GM19397 (cell line): ENCODE measurements around the gene SMARCD1.

Source experiments
- ATAC-seq: cut with Tn5 transposase; IDR thresholded peaks from one replicate; pipeline ENCODE4 v1.9.1; 2021; ENCODE audit warnings: mild to moderate bottlenecking, moderate library complexity; ENCODE audit not compliant: unreplicated experiment

Gene SMARCD1

GRCh38 chr12:50084775-50085614 lies at the start of gene SMARCD1:
Gene SMARCD1 (plus strand): TSS chr12:50085342. CDS start chr12:50085370, 28 bp downstream.
- ATAC-seq, result peak; percentile 93

DNA sequence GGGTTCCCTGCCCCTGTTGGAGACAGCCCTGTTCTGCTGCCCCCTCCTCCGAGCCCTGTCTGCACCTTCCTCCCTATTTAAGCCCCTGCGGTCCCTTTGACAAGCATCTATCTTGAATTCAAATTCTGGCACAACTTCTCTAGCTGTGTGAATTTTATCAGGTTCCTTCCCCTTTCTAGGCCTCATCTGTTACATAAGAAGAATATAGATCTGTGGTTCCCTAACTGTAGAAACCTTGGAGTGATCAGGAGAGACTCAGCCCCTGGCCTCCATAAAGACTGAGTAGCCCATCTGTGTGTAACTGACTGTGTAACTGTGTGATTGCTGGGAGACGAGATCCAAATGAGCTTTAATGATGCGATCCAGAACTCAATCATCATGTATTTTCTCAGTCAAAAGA lies 46.8 kb upstream of the SMARCD1 start:
- no peak for ATAC-seq

- ATAC-seq, result no peak
Measured at GRCh38 chr12:50039151-50039835, 45.8 kb upstream of the SMARCD1 start.

DNA sequence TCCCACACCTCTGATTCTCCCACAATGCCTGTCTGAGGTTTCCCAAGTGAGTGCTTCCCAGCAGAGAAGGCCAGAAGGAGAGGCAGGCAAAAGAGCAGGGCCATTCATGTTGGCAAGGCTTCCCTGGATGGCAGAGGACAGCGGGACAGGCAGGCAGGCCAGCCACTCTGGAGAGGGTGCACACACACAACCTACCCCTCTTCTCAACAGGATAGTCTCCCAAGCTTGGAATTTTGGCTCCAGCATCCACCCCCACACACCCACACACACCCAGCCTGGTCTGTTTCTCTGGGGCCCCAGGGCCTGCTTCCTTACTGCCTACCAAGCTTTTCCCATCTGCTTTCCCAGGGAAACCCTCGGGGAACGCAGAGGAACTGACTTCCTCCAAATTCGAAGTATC lies 44.5 kb upstream of the SMARCD1 start:
- ATAC-seq, result no peak

GRCh38 chr12:50041062-50041860 lies 43.9 kb upstream of the SMARCD1 start:
- no peak for ATAC-seq

DNA sequence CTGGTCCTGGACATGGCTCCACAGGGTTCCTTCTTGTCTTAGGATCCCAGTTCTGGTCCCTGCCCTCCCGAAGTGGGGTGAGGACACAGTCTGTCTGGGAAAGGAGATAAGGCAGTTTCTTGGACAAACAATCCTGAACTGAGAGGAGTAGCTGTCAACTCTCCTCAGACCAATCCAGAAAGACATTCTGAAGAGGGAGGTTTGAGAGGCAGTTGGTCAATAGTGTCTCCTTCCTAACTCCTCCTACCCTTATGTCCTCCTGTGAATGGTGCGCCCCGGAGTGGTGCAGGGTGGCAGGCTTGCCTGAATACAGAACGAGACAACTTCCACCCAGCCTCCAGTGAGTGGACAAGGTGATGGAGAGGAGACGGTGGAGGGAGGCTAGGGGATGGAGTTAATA lies 43.2 kb upstream of the SMARCD1 start:
- ATAC-seq, result no peak

DNA sequence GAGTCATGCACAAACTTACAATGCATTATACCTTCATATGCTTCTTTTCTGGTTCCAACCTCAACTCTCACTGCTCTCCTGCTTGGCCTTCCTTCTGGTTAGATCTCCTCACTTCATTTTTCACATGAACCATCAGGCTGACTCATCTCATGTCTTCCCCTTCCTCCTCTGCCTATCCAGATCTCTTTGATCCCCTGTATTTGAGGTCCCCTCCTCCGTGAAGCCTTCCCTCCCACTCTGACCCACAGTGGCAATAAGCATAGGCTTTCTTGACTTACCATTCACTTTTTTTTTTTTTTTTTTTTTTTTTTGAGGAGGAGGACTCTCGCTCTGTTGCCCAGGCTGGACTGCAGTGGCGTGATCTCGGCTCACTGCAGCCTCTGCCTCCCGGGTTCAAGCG lies 42.4 kb upstream of the SMARCD1 start:
- no peak for ATAC-seq

DNA sequence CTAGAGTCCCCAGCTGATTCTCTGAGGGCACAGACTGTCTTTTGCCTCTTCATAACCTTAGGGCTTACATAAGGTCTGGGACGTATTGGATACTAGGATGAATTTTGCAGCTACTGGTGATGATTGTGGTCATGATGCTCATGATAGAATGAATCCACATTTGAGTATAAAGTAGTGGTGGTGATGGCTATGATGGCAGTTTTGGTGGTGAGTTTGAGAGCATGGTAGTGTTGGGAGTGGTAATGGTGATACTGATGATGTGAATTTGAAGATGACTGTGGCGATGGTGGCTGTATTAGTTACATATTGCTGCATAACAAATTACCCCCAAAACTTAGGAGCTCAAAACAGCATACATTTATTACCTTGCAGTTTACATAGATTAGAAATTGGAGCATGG lies 41.8 kb upstream of the SMARCD1 start:
- ATAC-seq, result no peak

- ATAC-seq, result no peak
Measured at GRCh38 chr12:50043854-50044253, 41.3 kb upstream of the SMARCD1 start.

GRCh38 chr12:50047693-50048250 lies 37.4 kb upstream of the SMARCD1 start:
- ATAC-seq, result no peak

DNA sequence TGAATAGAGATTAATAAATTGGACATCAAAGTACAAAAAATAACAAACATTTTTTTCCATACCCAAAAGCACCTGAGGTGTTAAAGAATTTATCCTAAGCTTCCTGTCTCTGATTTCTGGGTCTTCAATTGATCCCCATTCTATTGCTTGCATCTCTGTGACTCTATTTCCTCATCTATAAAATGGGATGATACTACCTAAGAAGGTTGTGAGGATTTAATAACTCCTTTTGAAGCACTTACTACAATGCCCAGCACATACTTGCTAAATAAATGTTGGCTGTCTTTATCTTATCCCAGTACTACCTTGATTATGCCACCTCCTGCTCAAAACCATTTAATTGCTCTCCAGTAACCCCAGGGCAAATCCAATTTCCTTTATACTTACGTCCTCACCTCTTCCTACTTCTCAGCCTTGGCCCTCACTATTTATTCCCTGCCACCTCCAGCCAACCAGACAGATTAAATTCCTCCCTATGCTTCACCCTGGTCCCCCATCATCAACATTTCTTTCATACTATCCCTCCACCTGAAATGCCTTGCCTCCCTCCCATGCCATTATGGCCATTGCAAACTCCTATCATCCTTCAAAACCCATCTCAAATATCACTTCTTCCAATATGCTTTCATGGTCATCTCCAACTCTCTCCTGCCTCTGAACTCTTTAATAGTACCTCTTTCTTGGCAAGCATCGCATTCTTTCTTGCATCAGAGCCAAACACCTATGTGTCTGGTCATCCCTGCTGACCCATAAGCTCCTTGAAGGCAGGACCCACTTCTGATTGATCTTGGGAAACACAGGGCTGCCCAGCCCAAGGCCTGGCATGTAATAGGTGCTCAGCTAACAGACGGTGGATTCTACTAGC lies 35.7 kb upstream of the SMARCD1 start:
- ATAC-seq, result no peak

- ATAC-seq, result no peak
Measured at GRCh38 chr12:50050119-50050385, 35.1 kb upstream of the SMARCD1 start.

DNA sequence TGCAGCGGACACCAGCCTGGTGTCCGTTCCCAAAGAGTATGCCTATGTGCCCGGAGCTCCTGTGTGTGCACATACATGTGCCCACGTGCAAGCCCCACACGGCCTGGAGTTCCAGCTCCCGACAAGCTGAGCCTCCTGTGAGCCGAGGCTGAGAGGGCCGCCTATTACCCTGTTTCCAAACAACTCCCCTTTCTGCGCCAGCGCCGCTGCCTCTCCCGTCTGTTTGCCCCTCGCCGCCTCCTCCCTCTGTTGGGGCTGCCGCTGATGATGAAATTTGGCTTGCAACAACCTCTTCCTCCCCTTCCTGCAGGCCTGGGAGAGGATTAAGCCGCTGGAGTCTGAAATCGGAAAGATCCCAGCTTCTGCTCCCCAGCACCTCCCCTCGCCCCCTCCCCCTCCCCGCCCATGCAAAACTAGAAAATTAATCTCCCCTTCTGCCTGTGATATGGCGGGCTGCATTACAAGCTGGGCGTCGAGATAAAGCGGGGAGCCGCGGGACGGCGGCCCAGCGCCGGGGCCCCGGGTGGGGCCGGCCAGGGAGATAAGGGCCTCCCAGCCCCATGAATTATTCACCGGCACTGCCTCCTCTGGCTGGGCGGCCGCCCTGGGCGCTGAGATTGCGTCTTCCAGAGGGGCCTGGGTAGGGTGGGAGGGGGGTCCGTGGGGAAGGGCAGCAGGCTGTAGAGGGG lies 34.6 kb upstream of the SMARCD1 start:
- ATAC-seq, result no peak

GRCh38 chr12:50051101-50051806 lies 33.9 kb upstream of the SMARCD1 start:
- no peak for ATAC-seq

- ATAC-seq, result no peak
Measured at GRCh38 chr12:50052544-50052943, 32.6 kb upstream of the SMARCD1 start.

DNA sequence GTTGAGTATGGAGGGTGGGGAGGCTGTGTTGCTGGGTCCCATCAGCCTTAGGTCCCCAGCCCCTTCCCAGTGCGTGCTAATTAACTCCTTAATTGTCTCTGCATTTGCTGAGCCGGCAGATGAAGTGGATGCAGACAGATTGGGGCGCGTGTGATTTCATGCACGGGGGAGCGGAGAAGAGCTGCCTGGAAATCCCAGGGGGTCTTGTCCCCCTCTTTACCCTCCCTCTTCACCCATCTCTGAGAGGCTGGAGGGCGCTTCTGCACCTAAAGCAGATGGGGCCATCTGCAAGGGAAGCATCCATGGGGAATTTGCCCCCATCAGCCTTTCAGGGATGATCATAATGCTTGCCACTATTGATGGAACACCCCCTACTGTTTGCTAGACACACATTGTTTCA lies 32.2 kb upstream of the SMARCD1 start:
- ATAC-seq, result no peak

DNA sequence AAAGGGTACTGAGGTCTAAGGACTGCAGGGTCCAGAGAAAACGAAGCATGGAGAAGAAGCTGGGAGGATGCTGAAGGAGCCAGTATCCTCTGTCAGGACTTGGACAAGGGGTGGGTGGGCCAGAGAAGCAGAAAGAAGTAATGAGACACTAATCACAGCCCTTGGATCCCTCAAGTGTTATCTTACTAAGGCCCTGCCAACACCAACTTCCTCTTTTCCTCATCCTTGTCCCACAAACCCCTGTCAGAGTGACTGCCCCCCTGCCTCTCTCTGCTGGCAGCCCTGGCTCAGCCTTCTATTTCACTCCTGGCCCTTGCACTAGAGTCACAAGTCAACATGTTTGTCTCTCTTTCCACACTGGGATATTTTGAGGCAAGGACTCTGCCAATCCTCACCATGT lies 31.6 kb upstream of the SMARCD1 start:
- ATAC-seq, result no peak

GRCh38 chr12:50055831-50056638 lies 29.1 kb upstream of the SMARCD1 start:
- ATAC-seq, result no peak

GRCh38 chr12:50056639-50056976 lies 28.5 kb upstream of the SMARCD1 start:
- ATAC-seq, result no peak
